GM12878 (cell line): ENCODE results near the gene CDKN2B. TPM values are rescaled to one million over a fixed set of nuclear protein-coding genes. Genes with fewer than 3 reads are reported as not detected.

Source experiments
- ATAC-seq: fragments of 200-7000 bp; cut with Tn5 transposase; 3 replicates; pipeline ENCODE4 v1.9.1; 2020; ENCODE audit warnings: mild to moderate bottlenecking, moderate library complexity
- BruUV-seq: library from RNA; stranded (reverse); fragments of 400-500 nt; replicated peaks from 2 replicates; lab custom pipeline; 2021; lab: Mats Ljungman, UMichigan
- CTCF ChIA-PET: fragments of 300-600 bp; sonication (Branson Sonifier 250); formaldehyde crosslinking; extraction: SDS; loops from one replicate; lab custom pipeline; 2021; ENCODE audit warnings: inconsistent platforms; lab: Yijun Ruan, JAX
- POLR2A ChIA-PET: fragments of 350-600 bp; formaldehyde crosslinking; extraction: SDS; loops from one replicate; lab custom pipeline; 2021; ENCODE audit warnings: inconsistent platforms; lab: Charles Lee
- RAD21 ChIA-PET: fragments of 300-600 bp; sonication (Branson Sonifier 250); formaldehyde crosslinking; loops from one replicate; lab custom pipeline; 2023; ENCODE audit warnings: antibody characterized with exemption; ENCODE audit not compliant: unreplicated experiment; lab: Charles Lee
- SMC1A ChIA-PET: fragments of 300-600 bp; sonication (Branson Sonifier 250); formaldehyde crosslinking; loops from one replicate; lab custom pipeline; 2023; ENCODE audit not compliant: unreplicated experiment, uncharacterized antibody; lab: Charles Lee
- DNase-seq: peaks from one replicate; pipeline ENCODE4 v3.0.0-alpha.2; 2011; ENCODE audit warnings: low read depth, low spot score
- FAIRE-seq: peaks from 3 replicates; lab custom pipeline; 2011; peaks lifted over from hg19 to GRCh38; lab: Jason Lieb, UNC
- H2AFZ ChIP-seq: 2 replicates; pipeline ENCODE4 v1.6.0; 2011; ENCODE audit warnings: low read depth, low read length, control low read depth; ENCODE audit not compliant: control insufficient read depth
- H3K27ac ChIP-seq: 2 replicates; pipeline ENCODE4 v1.5.1; 2011; ENCODE audit warnings: control low read depth; ENCODE audit not compliant: control insufficient read depth, insufficient read depth
- H3K27me3 ChIP-seq, 2 experiments: replicated peaks in 1 of 2; 2 replicates each; pipeline versions ENCODE4 v1.6.0 to v1.6.1; 2011; ENCODE audit warnings: low read length in 1 of 2; ENCODE audit not compliant: control insufficient read depth in 2 of 2, insufficient read depth in 2 of 2
- H3K36me3 ChIP-seq, 2 experiments: 2 replicates each; pipeline ENCODE4 v1.5.1; 2011; ENCODE audit warnings: low read length in 1 of 2; ENCODE audit not compliant: control insufficient read depth in 2 of 2, insufficient read depth in 2 of 2
- H3K4me1 ChIP-seq: 2 replicates; pipeline ENCODE4 v1.6.1; 2011; ENCODE audit warnings: mild to moderate bottlenecking, low read length, moderate library complexity, mixed read lengths; ENCODE audit not compliant: control insufficient read depth, insufficient read depth
- H3K4me2 ChIP-seq: 2 replicates; pipeline ENCODE4 v1.6.0; 2011; ENCODE audit warnings: control low read depth; ENCODE audit not compliant: control insufficient read depth, insufficient read depth
- H3K4me3 ChIP-seq: fragments of 200-600 bp; sonication (generic); 2 replicates; pipeline ENCODE4 v1.5.1; 2016
- H3K79me2 ChIP-seq: 2 replicates; pipeline ENCODE4 v1.6.0; 2011; ENCODE audit warnings: low read length; ENCODE audit not compliant: control insufficient read depth, insufficient read depth
- H3K9ac ChIP-seq: 2 replicates; pipeline ENCODE4 v1.8.0; 2011; ENCODE audit warnings: low read length, control low read depth, mixed read lengths; ENCODE audit not compliant: control insufficient read depth, insufficient read depth
- H3K9me3 ChIP-seq: replicated peaks from 3 replicates; pipeline ENCODE4 v1.5.1; 2011; ENCODE audit warnings: mild to moderate bottlenecking, low read length; ENCODE audit not compliant: control insufficient read depth, insufficient read depth
- H4K20me1 ChIP-seq: 2 replicates; pipeline ENCODE4 v1.6.0; 2011; ENCODE audit not compliant: control insufficient read depth, insufficient read depth
- E2F8 ChIP-seq: fragments of 450-650 bp; IDR thresholded peaks from 2 replicates; pipeline ENCODE4 v1.6.1; 2018; ENCODE audit warnings: mild to moderate bottlenecking, low read depth, moderate library complexity; ENCODE audit not compliant: partially characterized antibody
- KLF5 ChIP-seq: fragments of 450-650 bp; IDR thresholded peaks from 2 replicates; pipeline ENCODE4 v1.6.1; 2014; ENCODE audit warnings: mild to moderate bottlenecking; ENCODE audit not compliant: partially characterized antibody
- LARP7 ChIP-seq: fragments of 450-650 bp; IDR thresholded peaks from 2 replicates; pipeline ENCODE4 v1.6.1; 2017; ENCODE audit warnings: mild to moderate bottlenecking
- MEF2A ChIP-seq: IDR thresholded peaks from 2 replicates; pipeline ENCODE4 v1.6.1; 2011; ENCODE audit warnings: low read depth, mild to moderate bottlenecking, low read length, moderate library complexity; ENCODE audit not compliant: insufficient read depth
- NFYA ChIP-seq: IDR thresholded peaks from 2 replicates; pipeline ENCODE4 v1.6.1; 2011; ENCODE audit warnings: low read depth, mild to moderate bottlenecking, low read length, improper control_type of control experiment, borderline replicate concordance
- PML ChIP-seq: IDR thresholded peaks from 2 replicates; pipeline ENCODE4 v1.6.1; 2012; ENCODE audit warnings: low read length, inconsistent platforms
- POLR2AphosphoS2 ChIP-seq: IDR thresholded peaks from 2 replicates; pipeline ENCODE4 v1.6.1; 2011; ENCODE audit warnings: low read depth, mild to moderate bottlenecking, low read length, improper control_type of control experiment, moderate library complexity
- REST ChIP-seq: IDR thresholded peaks from 2 replicates; pipeline ENCODE4 v1.6.1; 2012; ENCODE audit warnings: mild to moderate bottlenecking, low read depth, low read length
- SMAD5 ChIP-seq: IDR thresholded peaks from 2 replicates; pipeline ENCODE4 v1.6.1; 2016; ENCODE audit warnings: antibody characterized with exemption, low read depth
- SMC3 ChIP-seq: IDR thresholded peaks from 2 replicates; pipeline ENCODE4 v1.6.1; 2011; ENCODE audit warnings: low read length, improper control_type of control experiment, borderline replicate concordance
- SP1 ChIP-seq: IDR thresholded peaks from one replicate; pipeline ENCODE4 v1.6.1; 2011; ENCODE audit warnings: low read depth, low read length
- SREBF1 ChIP-seq: IDR thresholded peaks from 2 replicates; pipeline ENCODE4 v1.6.1; 2012; ENCODE audit warnings: mild to moderate bottlenecking, low read length
- TAF1 ChIP-seq: IDR thresholded peaks from 2 replicates; pipeline ENCODE4 v1.6.1; 2011; ENCODE audit warnings: mild to moderate bottlenecking, low read depth, low read length, borderline replicate concordance
- ZNF24 ChIP-seq: fragments of 450-650 bp; IDR thresholded peaks from 2 replicates; pipeline ENCODE4 v1.6.1; 2017; ENCODE audit warnings: antibody characterized with exemption, mild to moderate bottlenecking
- ZNF592 ChIP-seq: fragments of 450-650 bp; IDR thresholded peaks from 2 replicates; pipeline ENCODE4 v1.6.1; 2017; ENCODE audit warnings: mild to moderate bottlenecking, moderate library complexity
- WGBS: methylation state at CpG from one replicate; pipeline ENCODE4 v1.1.6; 2016; ENCODE audit warnings: low lambda C conversion rate; ENCODE audit not compliant: insufficient replicate concordance, insufficient coverage; ENCODE audit errors: missing lambda C conversion rate; 5-methylcytosine and 5-hydroxymethylcytosine counted together
- in situ Hi-C: fragments of 300-500 bp; cut with MboI; formaldehyde crosslinking; loops from 9 replicates; pipeline ENCODE4 v1.14.3; 2018; ENCODE audit warnings: mixed read lengths
- intact Hi-C: fragments of 100-400 bp; cut with micrococcal nuclease; formaldehyde crosslinking; loops from one replicate; pipeline ENCODE4 v1.14.2; 2022; ENCODE audit not compliant: unreplicated experiment
- polyA plus RNA-seq, 11 experiments: library from polyadenylated mRNA; depleted of rRNA in 4 of 11; unstranded in 6 of 11; stranded (reverse) in 5 of 11; fragments of >200 nt; fragmentation: Nextera tagmentation in 4 of 11; fragmentation: Illumina TruSeq in 1 of 11; extraction: Ambion mirVana in 4 of 11; extraction: Trizol in 1 of 11; gene quantifications; 1 replicate in 1 of 11; 2 replicates in 10 of 11; pipeline versions ENCODE4 v1.2.1 to v1.2.3, GENCODE V29; 2011 to 2016; ENCODE audit warnings: inconsistent platforms in 2 of 11, missing spikeins in 2 of 11, low read depth in 1 of 11
- total RNA-seq, 4 experiments: library from RNA; depleted of rRNA in 3 of 4; stranded (reverse); fragments of >200 nt in 3 of 4; fragmentation: Illumina TruSeq in 1 of 4; extraction: Trizol in 1 of 4; gene quantifications; 2 replicates each; pipeline versions ENCODE4 v1.2.1 to v1.2.3, GENCODE V29; 2013 to 2021

Gene CDKN2B
- total and polyA plus RNA-seq, 10 of the 15 experiments (the other 5 are each of a cell fraction or from before 2014, with no cell fraction given): 0.03 to 0.47 (median 0.08) TPM; not detected in 1

- ATAC-seq: no peak
- POLR2A ChIA-PET: interaction anchor here (0.6 kb wide), 1 partner anchor 30 kb away, joined by 4 read pairs; no protein-coding TSS in a partner anchor
- no peak for TF ChIP-seq PML
- TF ChIP-seq POLR2AphosphoS2: no peak
- no peak for TF ChIP-seq REST
- TF ChIP-seq SREBF1: no peak
- no peak for TF ChIP-seq SMAD5
- no peak for TF ChIP-seq SMC3
- TF ChIP-seq KLF5: no peak
- no peak for TF ChIP-seq TAF1
- TF ChIP-seq ZNF24: no peak
- TF ChIP-seq ZNF592: no peak
- TF ChIP-seq MEF2A: no peak
- no peak for TF ChIP-seq LARP7
- no peak for TF ChIP-seq E2F8
- TF ChIP-seq SP1: no peak
- no peak for TF ChIP-seq NFYA
Observed at GRCh38 chr9:21997480-21997879, 11.6 kb downstream of the CDKN2B start.

More at GRCh38 chr9:21997480-21997879, 11.6 kb downstream of the CDKN2B start:
- DNase-seq (no peak), FAIRE-seq (no peak)
- Histone ChIP-seq H3K9ac (no peak overlapping the region), H3K9me3 (no peaks in the 10 kb centered on the region), H2AFZ (no peak overlapping the region), H3K4me2 (no peak overlapping the region), H3K27me3 (no peaks in the 10 kb centered on the region), H3K4me1 (peaks cover 4% of the 10 kb centered on the region; the same call in 1 of the 2 replicates), H3K79me2 (peaks cover 16% of the 10 kb centered on the region), H4K20me1 (no peaks in the 10 kb centered on the region), H3K4me3 (no peak overlapping the region), H3K36me3 (no peaks in the 10 kb centered on the region), H3K27ac (no peak overlapping the region)
- ChIA-PET RAD21 (interaction anchor here (1.0 kb wide), 1 partner anchor 11 kb away, joined by 6 read pairs; the partner anchor contains the start of gene CDKN2B), CTCF (interaction anchor here (1.0 to 2.1 kb wide), 3 partner anchors 11 to 247 kb away, joined by 4 to 14 read pairs (median 5); partner anchors contain the start of gene CDKN2B), SMC1A (interaction anchor here (3.8 kb wide), 1 partner anchor 11 kb away, joined by 16 read pairs; the partner anchor contains the start of gene CDKN2B)
- BruUV-seq: no TSS peak
- in situ Hi-C loops: no loop called here
- WGBS: 100% methylated on average over 1 of the region's 1 CpG
- intact Hi-C loops: no loop called here
